Measurements from ENCODE around the gene USH2A.

Gene USH2A

GRCh38 chr1:216221260-216221700, 202.0 kb downstream of the USH2A start:
- H3K4me1 Mint-ChIP-seq (ENCODE audit: low read depth), result peaks cover 2% of the 10 kb centered on the region
- H3K4me3 Mint-ChIP-seq, result peak overlapping the region; percentile 67
- H3K27me3 Mint-ChIP-seq (ENCODE audit: low read depth), result no peaks in the 10 kb centered on the region
- no peaks in the 10 kb centered on the region for H3K36me3 Mint-ChIP-seq (ENCODE audit: low read depth)
- no peak overlapping the region for H3K27ac Mint-ChIP-seq
- H3K9me3 Mint-ChIP-seq, result no peaks in the 10 kb centered on the region

- no peaks in the 10 kb centered on the region for H3K36me3 Mint-ChIP-seq (ENCODE audit: low read depth)
- H3K4me1 Mint-ChIP-seq (ENCODE audit: low read depth), result peaks cover 2% of the 10 kb centered on the region
- H3K27me3 Mint-ChIP-seq (ENCODE audit: low read depth), result no peaks in the 10 kb centered on the region
- H3K27ac Mint-ChIP-seq, result no peak overlapping the region
- H3K9me3 Mint-ChIP-seq, result no peaks in the 10 kb centered on the region
- no peak overlapping the region for H3K4me3 Mint-ChIP-seq
Observed at GRCh38 chr1:216216305-216216704, 206.9 kb downstream of the USH2A start.

- Mint-ChIP-seq H3K9me3 (no peaks in the 10 kb centered on the region), H3K4me3 (no peak overlapping the region), H3K27ac (no peak overlapping the region), H3K4me1 (ENCODE audit: low read depth) (no peaks in the 10 kb centered on the region), H3K36me3 (ENCODE audit: low read depth) (no peaks in the 10 kb centered on the region), H3K27me3 (ENCODE audit: low read depth) (no peaks in the 10 kb centered on the region)
Observed at GRCh38 chr1:216215169-216215568, 208.1 kb downstream of the USH2A start.

- no peak overlapping the region for H3K4me3 Mint-ChIP-seq
- no peaks in the 10 kb centered on the region for H3K4me1 Mint-ChIP-seq (ENCODE audit: low read depth)
- H3K27me3 Mint-ChIP-seq (ENCODE audit: low read depth), result no peaks in the 10 kb centered on the region
- no peak overlapping the region for H3K27ac Mint-ChIP-seq
- no peaks in the 10 kb centered on the region for H3K9me3 Mint-ChIP-seq
- H3K36me3 Mint-ChIP-seq (ENCODE audit: low read depth), result no peaks in the 10 kb centered on the region
Observed at GRCh38 chr1:216212826-216213225, 210.4 kb downstream of the USH2A start.

GRCh38 chr1:216210081-216210480, 213.2 kb downstream of the USH2A start:
- Mint-ChIP-seq H3K36me3 (ENCODE audit: low read depth) (no peaks in the 10 kb centered on the region), H3K27me3 (ENCODE audit: low read depth) (no peaks in the 10 kb centered on the region), H3K4me1 (ENCODE audit: low read depth) (no peaks in the 10 kb centered on the region), H3K9me3 (no peaks in the 10 kb centered on the region), H3K27ac (no peak overlapping the region), H3K4me3 (no peak overlapping the region)

GRCh38 chr1:216209125-216209524, 214.1 kb downstream of the USH2A start:
- no peak overlapping the region for H3K4me3 Mint-ChIP-seq
- H3K4me1 Mint-ChIP-seq (ENCODE audit: low read depth), result no peaks in the 10 kb centered on the region
- H3K36me3 Mint-ChIP-seq (ENCODE audit: low read depth), result no peaks in the 10 kb centered on the region
- no peaks in the 10 kb centered on the region for H3K27me3 Mint-ChIP-seq (ENCODE audit: low read depth)
- H3K27ac Mint-ChIP-seq, result no peak overlapping the region
- no peaks in the 10 kb centered on the region for H3K9me3 Mint-ChIP-seq

- H3K27me3 Mint-ChIP-seq (ENCODE audit: low read depth), result no peaks in the 10 kb centered on the region
- no peak overlapping the region for H3K27ac Mint-ChIP-seq
- H3K9me3 Mint-ChIP-seq, result no peaks in the 10 kb centered on the region
- no peaks in the 10 kb centered on the region for H3K36me3 Mint-ChIP-seq (ENCODE audit: low read depth)
- no peak overlapping the region for H3K4me3 Mint-ChIP-seq
- H3K4me1 Mint-ChIP-seq (ENCODE audit: low read depth), result no peaks in the 10 kb centered on the region
Observed at GRCh38 chr1:216207154-216207553, 216.1 kb downstream of the USH2A start.

GRCh38 chr1:216205176-216205575, 218.1 kb downstream of the USH2A start:
- Mint-ChIP-seq H3K4me1 (ENCODE audit: low read depth) (no peaks in the 10 kb centered on the region), H3K36me3 (ENCODE audit: low read depth) (no peaks in the 10 kb centered on the region), H3K27ac (no peak overlapping the region), H3K9me3 (no peaks in the 10 kb centered on the region), H3K27me3 (ENCODE audit: low read depth) (no peaks in the 10 kb centered on the region), H3K4me3 (no peak overlapping the region)

- Mint-ChIP-seq H3K4me1 (ENCODE audit: low read depth) (no peaks in the 10 kb centered on the region), H3K27ac (no peak overlapping the region), H3K27me3 (ENCODE audit: low read depth) (no peaks in the 10 kb centered on the region), H3K9me3 (no peaks in the 10 kb centered on the region), H3K4me3 (no peak overlapping the region), H3K36me3 (ENCODE audit: low read depth) (no peaks in the 10 kb centered on the region)
Observed at GRCh38 chr1:216201946-216202345, 221.3 kb downstream of the USH2A start.

- H3K4me1 Mint-ChIP-seq (ENCODE audit: low read depth), result no peaks in the 10 kb centered on the region
- no peaks in the 10 kb centered on the region for H3K36me3 Mint-ChIP-seq (ENCODE audit: low read depth)
- H3K4me3 Mint-ChIP-seq, result no peak overlapping the region
- H3K9me3 Mint-ChIP-seq, result no peaks in the 10 kb centered on the region
- no peak overlapping the region for H3K27ac Mint-ChIP-seq
- no peaks in the 10 kb centered on the region for H3K27me3 Mint-ChIP-seq (ENCODE audit: low read depth)
Observed at GRCh38 chr1:216200941-216201340, 222.3 kb downstream of the USH2A start.

- Mint-ChIP-seq H3K36me3 (ENCODE audit: low read depth) (no peaks in the 10 kb centered on the region), H3K27ac (no peak overlapping the region), H3K27me3 (ENCODE audit: low read depth) (no peaks in the 10 kb centered on the region), H3K9me3 (peaks cover 5% of the 10 kb centered on the region), H3K4me1 (ENCODE audit: low read depth) (no peaks in the 10 kb centered on the region), H3K4me3 (no peak overlapping the region)
Observed at GRCh38 chr1:216194721-216195120, 228.5 kb downstream of the USH2A start.

GRCh38 chr1:216193839-216194443, 229.3 kb downstream of the USH2A start:
- no peaks in the 10 kb centered on the region for H3K36me3 Mint-ChIP-seq (ENCODE audit: low read depth)
- H3K4me3 Mint-ChIP-seq, result no peak overlapping the region
- H3K9me3 Mint-ChIP-seq, result peaks cover 5% of the 10 kb centered on the region
- no peaks in the 10 kb centered on the region for H3K4me1 Mint-ChIP-seq (ENCODE audit: low read depth)
- no peaks in the 10 kb centered on the region for H3K27me3 Mint-ChIP-seq (ENCODE audit: low read depth)
- H3K27ac Mint-ChIP-seq, result no peak overlapping the region

- Mint-ChIP-seq H3K9me3 (peaks cover 2% of the 10 kb centered on the region), H3K36me3 (ENCODE audit: low read depth) (no peaks in the 10 kb centered on the region), H3K27ac (no peak overlapping the region), H3K4me3 (no peak overlapping the region), H3K27me3 (ENCODE audit: low read depth) (no peaks in the 10 kb centered on the region), H3K4me1 (ENCODE audit: low read depth) (no peaks in the 10 kb centered on the region)
Observed at GRCh38 chr1:216190438-216190837, 232.8 kb downstream of the USH2A start.

- Mint-ChIP-seq H3K9me3 (no peaks in the 10 kb centered on the region), H3K27ac (no peak overlapping the region), H3K4me3 (no peak overlapping the region), H3K4me1 (ENCODE audit: low read depth) (no peaks in the 10 kb centered on the region), H3K27me3 (ENCODE audit: low read depth) (no peaks in the 10 kb centered on the region), H3K36me3 (ENCODE audit: low read depth) (no peaks in the 10 kb centered on the region)
Observed at GRCh38 chr1:216186816-216187215, 236.4 kb downstream of the USH2A start.

GRCh38 chr1:216186141-216186540, 237.1 kb downstream of the USH2A start:
- no peak overlapping the region for H3K4me3 Mint-ChIP-seq
- H3K27me3 Mint-ChIP-seq (ENCODE audit: low read depth), result no peaks in the 10 kb centered on the region
- H3K4me1 Mint-ChIP-seq (ENCODE audit: low read depth), result no peaks in the 10 kb centered on the region
- no peaks in the 10 kb centered on the region for H3K9me3 Mint-ChIP-seq
- no peaks in the 10 kb centered on the region for H3K36me3 Mint-ChIP-seq (ENCODE audit: low read depth)
- H3K27ac Mint-ChIP-seq, result no peak overlapping the region

GRCh38 chr1:216184126-216184680, 239.0 kb downstream of the USH2A start:
- Mint-ChIP-seq H3K4me3 (no peak overlapping the region), H3K27me3 (ENCODE audit: low read depth) (no peaks in the 10 kb centered on the region), H3K27ac (no peak overlapping the region), H3K9me3 (no peaks in the 10 kb centered on the region), H3K4me1 (ENCODE audit: low read depth) (no peaks in the 10 kb centered on the region), H3K36me3 (ENCODE audit: low read depth) (no peaks in the 10 kb centered on the region)

Measured in T-helper 1 cell treated with Interleukin-12 subunit alpha and Interleukin-12 subunit beta and Interleukin-4 antibody, amounts not matched to agents 30 μg/mL and 1 μg/mL, for 36 hours (primary cell).